ENCODE measurements around the gene NADSYN1. TPM values are rescaled to one million over a fixed set of nuclear protein-coding genes. Genes with fewer than 3 reads are reported as not detected.

NADSYN1 gene
- total and polyA plus RNA-seq, 2 experiments from 2014 or later, result 35.6 to 54.9 TPM

GRCh38 chr11:71447791-71448256 lies 5.2 kb upstream of the NADSYN1 start (continued):
- TF ChIP-seq ZNF462 (CRISPR knock-in tag; IDR thresholded peaks at IDR 0.05) (no peak), STAT1 (IDR thresholded peaks at IDR 0.05; ENCODE audit: unreplicated experiment) (no peak), ZNF331 (CRISPR knock-in tag; IDR thresholded peaks at IDR 0.05; ENCODE audit: low read depth) (no peak), CTCF (conservative IDR thresholded peaks at IDR 0.05; ENCODE audit: low read depth in 2 of 2) (no peak), CREB1 (CRISPR knock-in tag; IDR thresholded peaks at IDR 0.05; ENCODE audit: low read depth) (no peak), EZH2 (IDR thresholded peaks at IDR 0.05; ENCODE audit: low read depth, unreplicated experiment) (no peak)

Data from GM23338 (cell line).